HFFc6 (cell line): ENCODE results near the gene CACNG1. TPM values are rescaled to one million over a fixed set of nuclear protein-coding genes. Genes with fewer than 3 reads are reported as not detected.

Experiments
- DNase-seq: peaks from one replicate; pipeline ENCODE4 v3.0.0-alpha.2; 2018
- H3K27ac Mint-ChIP-seq: 2 replicates; pipeline ENCODE4 v1.8.0; 2020; ENCODE audit warnings: mild to moderate bottlenecking, mixed read lengths
- H3K27me3 Mint-ChIP-seq: 2 replicates; pipeline ENCODE4 v1.8.0; 2021; ENCODE audit warnings: mild to moderate bottlenecking, moderate library complexity, mixed read lengths; ENCODE audit not compliant: insufficient read depth
- H3K36me3 Mint-ChIP-seq: 2 replicates; pipeline ENCODE4 v1.8.0; 2021; ENCODE audit warnings: low read depth, mixed read lengths
- H3K4me1 Mint-ChIP-seq: 2 replicates; pipeline ENCODE4 v1.8.0; 2020; ENCODE audit warnings: low read depth, mixed read lengths
- H3K4me3 Mint-ChIP-seq: 2 replicates; pipeline ENCODE4 v1.8.0; 2020; ENCODE audit warnings: mild to moderate bottlenecking, moderate library complexity, mixed read lengths
- H3K9me3 Mint-ChIP-seq: 2 replicates; pipeline ENCODE4 v1.8.0; 2020; ENCODE audit warnings: mild to moderate bottlenecking, mixed read lengths
- CTCF ChIP-seq: fragments of 200-600 bp; sonication (generic); IDR thresholded peaks from 2 replicates; pipeline ENCODE4 v1.5.0; 2021; ENCODE audit warnings: antibody characterized with exemption, mild to moderate bottlenecking
- total RNA-seq, 6 experiments: library from RNA; stranded (reverse); fragmentation: NEBNext Ultra II Directional; extraction: Animal tissue kit (Norgen Biotek cat#: 25700); gene quantifications; 2 replicates in 1 of 6; 3 replicates in 5 of 6; pipeline ENCODE4 v1.2.3, GENCODE V29; 2021

Gene CACNG1
- total RNA-seq, 6 experiments from 2014 or later = not detected

DNA sequence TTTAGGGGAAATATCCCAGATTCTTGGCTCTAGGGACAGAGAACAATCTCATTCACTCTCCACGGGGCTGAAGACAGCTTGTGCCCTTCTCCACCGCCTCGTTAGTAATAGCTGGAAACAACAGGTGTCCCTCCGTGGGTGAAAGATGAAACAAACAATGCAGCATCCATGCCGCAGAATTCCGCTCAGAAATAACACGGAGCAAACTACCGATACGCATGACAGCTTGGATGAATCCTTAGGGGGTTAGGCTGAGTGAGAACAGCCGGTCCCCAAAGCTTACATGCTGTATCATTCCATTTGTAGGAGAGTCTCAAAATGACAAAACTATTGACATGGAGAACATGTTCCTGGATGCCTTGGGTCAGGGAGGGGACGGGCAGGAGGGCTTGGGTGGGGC is 29.4 kb upstream of the CACNG1 start:
- Mint-ChIP-seq H3K36me3 (no peaks in the 10 kb centered on the region), H3K4me3 (no peak overlapping the region), H3K9me3 (no peaks in the 10 kb centered on the region), H3K27me3 (peaks cover 47% of the 10 kb centered on the region), H3K27ac (no peak overlapping the region), H3K4me1 (no peaks in the 10 kb centered on the region)
- DNase-seq = no peak
- TF ChIP-seq CTCF = no peak

GRCh38 chr17:67016039-67016762 is 28.2 kb upstream of the CACNG1 start:
- no peaks in the 10 kb centered on the region for H3K9me3 Mint-ChIP-seq

GRCh38 chr17:67017910-67018309 is 26.4 kb upstream of the CACNG1 start:
- Mint-ChIP-seq H3K36me3 (no peaks in the 10 kb centered on the region), H3K4me3 (no peak overlapping the region), H3K4me1 (no peaks in the 10 kb centered on the region), H3K27ac (no peak overlapping the region), H3K27me3 (peaks cover 49% of the 10 kb centered on the region), H3K9me3 (no peaks in the 10 kb centered on the region)
- DNase-seq = no peak
- TF ChIP-seq CTCF = no peak

More at GRCh38 chr17:67016039-67016762, 28.2 kb upstream of the CACNG1 start:
- no peaks in the 10 kb centered on the region for H3K36me3 Mint-ChIP-seq
- DNase-seq = no peak
- no peak overlapping the region for H3K27ac Mint-ChIP-seq
- no peak for TF ChIP-seq CTCF
- no peak overlapping the region for H3K4me3 Mint-ChIP-seq
- H3K27me3 Mint-ChIP-seq = peaks cover 46% of the 10 kb centered on the region
- H3K4me1 Mint-ChIP-seq = no peaks in the 10 kb centered on the region

DNA sequence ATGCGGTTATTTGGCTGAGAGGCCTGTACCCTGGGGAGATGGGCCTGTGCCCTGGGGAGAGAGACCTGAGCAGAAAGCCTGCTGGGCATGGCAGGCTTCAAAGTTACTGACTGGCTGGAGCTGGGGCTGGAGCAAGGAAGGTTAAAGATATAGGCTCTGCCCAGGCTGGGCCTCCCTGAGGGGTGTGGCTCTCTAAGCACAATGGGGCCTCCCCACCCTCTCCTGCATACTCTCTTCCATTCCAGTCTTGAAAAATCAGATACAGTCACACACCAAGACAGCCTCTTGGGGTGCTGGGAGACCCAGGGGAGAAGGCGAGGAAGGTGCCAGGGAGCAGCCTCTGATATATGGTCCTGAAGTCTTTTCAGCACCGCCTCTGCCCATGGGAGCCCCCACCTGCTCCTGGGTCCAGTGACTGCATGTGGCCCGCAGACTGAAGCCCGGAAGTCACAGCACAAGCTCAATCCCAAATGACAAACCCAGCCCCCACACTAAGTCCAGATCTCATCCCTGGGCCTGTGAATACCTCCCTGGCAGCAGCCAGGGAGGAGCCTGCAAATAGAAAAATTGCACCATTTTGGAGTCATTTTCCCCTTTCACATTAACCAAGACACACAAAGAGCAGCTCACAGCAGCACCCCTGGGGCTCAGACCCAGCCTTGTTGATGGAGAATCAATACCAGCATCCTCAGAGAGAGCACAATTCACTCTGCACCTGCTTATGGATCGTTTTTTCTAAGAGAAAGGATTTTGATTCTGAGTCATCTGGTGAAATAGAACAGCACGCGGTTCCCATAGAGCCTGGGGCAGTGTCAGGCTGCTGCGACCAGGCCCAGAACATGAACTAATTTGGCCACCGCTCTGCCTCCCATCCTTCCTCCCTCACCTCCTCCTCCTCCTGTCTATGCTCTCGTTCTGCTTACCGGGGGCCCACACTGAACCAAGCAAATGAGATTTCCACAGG is 25.6 kb upstream of the CACNG1 start:
- peaks cover 45% of the 10 kb centered on the region for H3K27me3 Mint-ChIP-seq
- no peaks in the 10 kb centered on the region for H3K4me1 Mint-ChIP-seq
- H3K9me3 Mint-ChIP-seq = no peaks in the 10 kb centered on the region
- no peak overlapping the region for H3K27ac Mint-ChIP-seq
- no peak overlapping the region for H3K4me3 Mint-ChIP-seq
- TF ChIP-seq CTCF = no peak
- no peaks in the 10 kb centered on the region for H3K36me3 Mint-ChIP-seq
- no peak for DNase-seq

DNA sequence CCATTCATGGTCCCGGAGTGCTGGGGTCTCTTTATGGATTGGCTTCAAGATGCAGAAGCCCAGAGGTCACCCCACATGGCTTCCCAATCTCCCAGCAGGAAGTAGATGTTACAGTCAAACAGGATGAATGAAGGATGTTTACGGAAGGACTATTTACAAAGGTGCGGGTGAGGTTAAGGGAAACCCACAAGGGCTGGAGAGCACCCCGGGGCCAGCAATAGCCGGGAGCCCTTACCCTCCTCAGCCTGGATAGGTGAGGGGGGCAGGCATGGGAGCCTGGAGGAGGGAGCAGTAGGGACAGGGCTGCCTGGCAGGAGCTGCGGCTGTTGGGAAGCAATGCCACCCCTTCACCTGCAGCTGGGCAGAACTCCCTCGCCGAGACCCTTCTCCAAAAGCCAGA is 24.5 kb upstream of the CACNG1 start:
- TF ChIP-seq CTCF = no peak
- no peak for DNase-seq
- Mint-ChIP-seq H3K9me3 (no peaks in the 10 kb centered on the region), H3K36me3 (no peaks in the 10 kb centered on the region), H3K27me3 (peaks cover 34% of the 10 kb centered on the region), H3K4me3 (no peak overlapping the region), H3K27ac (no peak overlapping the region), H3K4me1 (no peaks in the 10 kb centered on the region)
